Endothelial cell of umbilical vein (primary cell): ENCODE measurements around the gene SDF4. TPM values are rescaled to one million over a fixed set of nuclear protein-coding genes. Genes with fewer than 3 reads are reported as not detected.

Experiments used
- BruUV-seq: library from RNA; stranded (reverse); fragments of 400-500 nt; replicated peaks from 2 replicates; lab custom pipeline; 2021; lab: Mats Ljungman, UMichigan
- CTCF ChIA-PET: fragments of 300-600, 350-600 bp; sonication (Branson Sonifier 250); formaldehyde crosslinking; loops from one replicate; lab custom pipeline; 2021; ENCODE audit warnings: antibody characterized with exemption, inconsistent platforms; lab: Charles Lee
- POLR2A ChIA-PET: fragments of 300-600, 350-600 bp; sonication (Branson Sonifier 250); formaldehyde crosslinking; loops from one replicate; lab custom pipeline; 2021; ENCODE audit warnings: antibody characterized with exemption, inconsistent platforms; lab: Charles Lee
- DNase-seq: peaks from one replicate; pipeline ENCODE4 v3.0.0-alpha.2; 2011; ENCODE audit warnings: low read depth, low spot score
- FAIRE-seq: peaks from 2 replicates; lab custom pipeline; 2011; peaks lifted over from hg19 to GRCh38; lab: Jason Lieb, UNC
- H2AFZ ChIP-seq: 2 replicates; pipeline ENCODE4 v1.6.0; 2012; ENCODE audit warnings: low read depth, low read length, control low read depth, inconsistent platforms
- H3K27ac ChIP-seq: 2 replicates; pipeline ENCODE4 v1.5.1; 2011; ENCODE audit warnings: low read depth, mild to moderate bottlenecking, control low read depth, low read length, moderate library complexity; ENCODE audit not compliant: insufficient read depth
- H3K27me3 ChIP-seq, 2 experiments: 2 replicates each; pipeline versions ENCODE4 v1.6.0 to v1.6.1; 2011; ENCODE audit warnings: low read length in 2 of 2, mixed read lengths in 1 of 2; ENCODE audit not compliant: control insufficient read depth in 2 of 2, insufficient read depth in 2 of 2
- H3K36me3 ChIP-seq, 2 experiments: 2 replicates in 1 of 2; 3 replicates in 1 of 2; pipeline ENCODE4 v1.5.1; 2011; ENCODE audit warnings: low read length in 2 of 2, mild to moderate bottlenecking in 1 of 2, moderate library complexity in 1 of 2; ENCODE audit not compliant: control insufficient read depth in 2 of 2, insufficient read depth in 2 of 2; ENCODE audit errors: extremely low read depth in 1 of 2
- H3K4me1 ChIP-seq: 3 replicates; pipeline ENCODE4 v1.5.1; 2011; ENCODE audit warnings: mild to moderate bottlenecking, low read length; ENCODE audit not compliant: control insufficient read depth, insufficient read depth; ENCODE audit errors: extremely low read depth
- H3K4me2 ChIP-seq: 2 replicates; pipeline ENCODE4 v1.6.1; 2011; ENCODE audit warnings: low read length, control low read depth, mixed read lengths; ENCODE audit not compliant: insufficient read depth
- H3K4me3 ChIP-seq, 3 experiments: fragments of 200-600 bp in 1 of 3; sonication (generic), shearing (Covaris generic) in 1 of 3; replicated peaks in 1 of 3; 2 replicates each; pipeline ENCODE4 v1.5.1; 2011 to 2016; ENCODE audit warnings: control low read depth in 3 of 3, low read length in 3 of 3, mild to moderate bottlenecking in 2 of 3, inconsistent platforms in 1 of 3, low read depth in 1 of 3, moderate library complexity in 1 of 3; ENCODE audit not compliant: insufficient read depth in 1 of 3
- H3K79me2 ChIP-seq: 2 replicates; pipeline ENCODE4 v1.6.0; 2012; ENCODE audit warnings: low read length, inconsistent platforms; ENCODE audit not compliant: control insufficient read depth, insufficient read depth
- H3K9ac ChIP-seq: replicated peaks from 2 replicates; pipeline ENCODE3; 2011; ENCODE audit warnings: low read length, control low read depth; ENCODE audit not compliant: insufficient read depth; ENCODE audit errors: extremely low read depth
- H3K9me1 ChIP-seq: replicated peaks from 3 replicates; pipeline ENCODE4 v1.6.0; 2011; ENCODE audit warnings: mild to moderate bottlenecking, low read length; ENCODE audit not compliant: control insufficient read depth, insufficient read depth; ENCODE audit errors: extremely low read depth
- H3K9me3 ChIP-seq: replicated peaks from 2 replicates; pipeline ENCODE4 v1.5.1; 2012; ENCODE audit warnings: low read length, inconsistent platforms; ENCODE audit not compliant: control insufficient read depth, insufficient read depth
- H4K20me1 ChIP-seq: replicated peaks from 2 replicates; pipeline ENCODE3; 2011; ENCODE audit warnings: mild to moderate bottlenecking, low read length; ENCODE audit not compliant: control insufficient read depth, insufficient read depth; ENCODE audit errors: extremely low read depth
- EZH2 ChIP-seq: IDR thresholded peaks from 2 replicates; pipeline ENCODE4 v1.6.1; 2012; ENCODE audit warnings: borderline replicate concordance, low read depth, mild to moderate bottlenecking, moderate library complexity, low read length, inconsistent platforms; ENCODE audit not compliant: severe bottlenecking
- FOS ChIP-seq: IDR thresholded peaks from 2 replicates; pipeline ENCODE4 v1.6.1; 2011; ENCODE audit warnings: mild to moderate bottlenecking, low read length, moderate library complexity, borderline replicate concordance; ENCODE audit not compliant: insufficient read depth
- GATA2 ChIP-seq: IDR thresholded peaks from 2 replicates; pipeline ENCODE4 v1.7.0; 2011; ENCODE audit warnings: low read depth, mild to moderate bottlenecking, moderate library complexity, mixed read lengths, low read length; ENCODE audit not compliant: insufficient read length, insufficient read depth
- JUN ChIP-seq: IDR thresholded peaks from 2 replicates; pipeline ENCODE4 v1.6.1; 2011; ENCODE audit warnings: borderline replicate concordance, low read depth; ENCODE audit not compliant: insufficient read length, insufficient read depth
- MYC ChIP-seq: IDR thresholded peaks from one replicate; pipeline ENCODE4 v1.6.1; 2011; ENCODE audit warnings: mild to moderate bottlenecking, low read depth, low read length
- POLR2A ChIP-seq: IDR thresholded peaks from 2 replicates; pipeline ENCODE4 v1.6.1; 2012; ENCODE audit warnings: low read depth, mild to moderate bottlenecking, control low read depth, low read length
- POLR2AphosphoS5 ChIP-seq: IDR thresholded peaks from 2 replicates; pipeline ENCODE4 v1.6.1; 2012; ENCODE audit warnings: low read depth, mild to moderate bottlenecking, control low read depth, low read length, moderate library complexity; ENCODE audit not compliant: insufficient read depth
- dilution Hi-C: fragments of 300-500 bp; cut with MboI; formaldehyde crosslinking; loops from one replicate; pipeline ENCODE4 v1.15.0; 2019; ENCODE audit warnings: low sequenced_read_pairs; ENCODE audit not compliant: extremely low pct_ligation_motif_present
- intact Hi-C: fragments of 100-400 bp; cut with micrococcal nuclease; formaldehyde crosslinking; loops from one replicate; pipeline ENCODE4 v1.10.0; 2022
- polyA plus RNA-seq, 4 experiments: library from polyadenylated mRNA; depleted of rRNA in 3 of 4; stranded (reverse) in 3 of 4; unstranded in 1 of 4; fragments of >200 nt; gene quantifications; 2 replicates each; pipeline versions ENCODE4 v1.2.1 to v1.2.3, GENCODE V29; 2011 to 2012; ENCODE audit warnings: missing spikeins in 1 of 4
- total RNA-seq: library from RNA; stranded (reverse); gene quantifications from 2 replicates; pipeline ENCODE4 v1.2.3, GENCODE V29; 2021
- TF ChIP-seq, protein P1 (sequence below), 2 donors: IDR thresholded peaks; 1 replicate in 1 of 2; 2 replicates in 1 of 2; pipeline ENCODE4 v1.5.1; 2011; ENCODE audit warnings: low read length in 2 of 2, mild to moderate bottlenecking in 2 of 2, moderate library complexity in 2 of 2, control low read depth in 1 of 2, inconsistent platforms in 1 of 2, low read depth in 1 of 2; ENCODE audit not compliant: insufficient read depth in 1 of 2; ENCODE audit errors: extremely low read depth in 1 of 2
- TF ChIP-seq, protein P2 (sequence below): IDR thresholded peaks from 2 replicates; pipeline ENCODE4 v1.6.1; 2011; ENCODE audit not compliant: insufficient read depth, insufficient read length

SDF4 gene
- total and polyA plus RNA-seq, 2 donors (not counting 3 experiments of a cell fraction or from before 2014, with no cell fraction given), result 175 to 185 TPM

DNA sequence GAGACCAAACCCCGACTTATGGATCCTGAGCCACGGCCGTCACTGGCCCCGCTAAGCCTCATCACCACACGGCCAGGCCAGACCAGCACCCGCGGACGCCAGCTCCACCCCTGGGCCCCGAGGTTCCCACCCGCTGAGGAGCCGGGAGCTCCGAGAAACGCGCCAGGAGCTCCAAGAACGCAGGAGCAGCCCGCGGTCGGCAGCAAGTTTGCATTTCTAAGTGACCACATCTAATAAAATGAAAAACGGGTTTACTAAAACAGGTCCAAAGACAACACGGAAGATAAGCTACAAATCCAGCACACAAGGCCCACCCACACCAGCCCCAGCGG, 22.8 kb upstream of the SDF4 start:
- Histone ChIP-seq H3K36me3 (peaks cover 0 to 24% of the 10 kb centered on the region in 2 experiments), H4K20me1 (no peaks in the 10 kb centered on the region)

More for the DNA sequence above, 22.8 kb upstream of the SDF4 start:
- dilution Hi-C loops, result no loop called here
- no TSS peak for BruUV-seq
- intact Hi-C loops, result no loop called here
- H3K4me2 ChIP-seq, result no peak overlapping the region
- H3K79me2 ChIP-seq, result no peaks in the 10 kb centered on the region
- no peaks in the 10 kb centered on the region for H3K9me3 ChIP-seq
- FAIRE-seq, result no peak
- no peak for TF ChIP-seq MYC
- no peak for TF ChIP-seq POLR2AphosphoS5
- no peak for TF ChIP-seq FOS
- TF ChIP-seq EZH2, result no peak
- TF ChIP-seq, protein P1, sequence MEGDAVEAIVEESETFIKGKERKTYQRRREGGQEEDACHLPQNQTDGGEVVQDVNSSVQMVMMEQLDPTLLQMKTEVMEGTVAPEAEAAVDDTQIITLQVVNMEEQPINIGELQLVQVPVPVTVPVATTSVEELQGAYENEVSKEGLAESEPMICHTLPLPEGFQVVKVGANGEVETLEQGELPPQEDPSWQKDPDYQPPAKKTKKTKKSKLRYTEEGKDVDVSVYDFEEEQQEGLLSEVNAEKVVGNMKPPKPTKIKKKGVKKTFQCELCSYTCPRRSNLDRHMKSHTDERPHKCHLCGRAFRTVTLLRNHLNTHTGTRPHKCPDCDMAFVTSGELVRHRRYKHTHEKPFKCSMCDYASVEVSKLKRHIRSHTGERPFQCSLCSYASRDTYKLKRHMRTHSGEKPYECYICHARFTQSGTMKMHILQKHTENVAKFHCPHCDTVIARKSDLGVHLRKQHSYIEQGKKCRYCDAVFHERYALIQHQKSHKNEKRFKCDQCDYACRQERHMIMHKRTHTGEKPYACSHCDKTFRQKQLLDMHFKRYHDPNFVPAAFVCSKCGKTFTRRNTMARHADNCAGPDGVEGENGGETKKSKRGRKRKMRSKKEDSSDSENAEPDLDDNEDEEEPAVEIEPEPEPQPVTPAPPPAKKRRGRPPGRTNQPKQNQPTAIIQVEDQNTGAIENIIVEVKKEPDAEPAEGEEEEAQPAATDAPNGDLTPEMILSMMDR (IDR thresholded peaks at IDR 0.05; ENCODE audit: extremely low read depth in 1 of 2, insufficient read depth in 1 of 2, low read depth in 1 of 2, low read length in 2 of 2), result no peak
- no peak for TF ChIP-seq JUN
- TF ChIP-seq GATA2, result no peak
- TF ChIP-seq, protein P2, sequence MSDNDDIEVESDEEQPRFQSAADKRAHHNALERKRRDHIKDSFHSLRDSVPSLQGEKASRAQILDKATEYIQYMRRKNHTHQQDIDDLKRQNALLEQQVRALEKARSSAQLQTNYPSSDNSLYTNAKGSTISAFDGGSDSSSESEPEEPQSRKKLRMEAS, result no peak
- no peak for TF ChIP-seq POLR2A
- no peak overlapping the region for H3K27ac ChIP-seq
- H3K4me1 ChIP-seq, result no peaks in the 10 kb centered on the region
- no peaks in the 10 kb centered on the region for H3K27me3 ChIP-seq
- no peak overlapping the region for H2AFZ ChIP-seq
- no peaks in the 10 kb centered on the region for H3K9me1 ChIP-seq
- no peak overlapping the region for H3K9ac ChIP-seq
- DNase-seq, result no peak
- no peak overlapping the region for H3K4me3 ChIP-seq
- ChIA-PET POLR2A (no interaction called here), CTCF (no interaction called here)
